ENCODE data around the gene POR. TPM values are rescaled to one million over a fixed set of nuclear protein-coding genes. Genes with fewer than 3 reads are reported as not detected.
A peak's percentile ranks its signal among the peaks of the same experiment; 100 is the strongest.
"Not testable (repeated sequence)": the region's sequence is repeated elsewhere in the genome, so short reads cannot be mapped to it uniquely, and the experiment has no call there.

POR gene
- polyA plus RNA-seq, 6 donors from 2014 or later = 7.6 to 50.0 (median 35.4) TPM

- Mint-ChIP-seq H3K36me3 (peaks cover 0 to 14% of the 10 kb centered on the region in 2 donors), H3K9me3 (no peaks in the 10 kb centered on the region), H3K27ac (peak overlapping the region in 5 of 6 donors; percentile 40 to 92 (median 82)), H3K4me3 (peak overlapping the region in 3 of 8 donors; percentile 23 to 72 (median 53)), H3K27me3 (no peaks in the 10 kb centered on the region), H3K4me1 (peaks cover 27 to 40% (median 37%) of the 10 kb centered on the region in 3 donors)
- ATAC-seq (ENCODE audit: low read depth in 2 of 2) (no peak), DNase-seq (no peak)
Observed at GRCh38 chr7:76009672-76010600, 95.0 kb downstream of the POR start.

GRCh38 chr7:76011442-76011861 lies 96.5 kb downstream of the POR start:
- Mint-ChIP-seq H3K27me3 (no peaks in the 10 kb centered on the region), H3K4me1 (peaks cover 27 to 40% (median 37%) of the 10 kb centered on the region in 3 donors), H3K4me3 (peak overlapping the region in 3 of 8 donors; percentile 10 to 33 (median 17)), H3K36me3 (peaks cover 0 to 8% of the 10 kb centered on the region in 2 donors), H3K9me3 (no peaks in the 10 kb centered on the region), H3K27ac (peak overlapping the region; percentile 4 to 73 (median 43))
- peak; percentile 64 to 69 for ATAC-seq (ENCODE audit: low read depth in 2 of 2)
- DNase-seq = no peak

GRCh38 chr7:76016191-76016947 lies 101.4 kb downstream of the POR start:
- H3K36me3 Mint-ChIP-seq = peaks cover 9 to 18% of the 10 kb centered on the region in 2 donors
- no peak overlapping the region for H3K27ac Mint-ChIP-seq
- DNase-seq = no peak
- no peaks in the 10 kb centered on the region for H3K9me3 Mint-ChIP-seq
- H3K4me3 Mint-ChIP-seq = no peak overlapping the region
- peaks cover 7 to 14% (median 8%) of the 10 kb centered on the region in 3 donors for H3K4me1 Mint-ChIP-seq
- H3K27me3 Mint-ChIP-seq = no peaks in the 10 kb centered on the region
- ATAC-seq (ENCODE audit: low read depth in 2 of 2) = no peak

GRCh38 chr7:76018520-76018919 lies 103.6 kb downstream of the POR start:
- ATAC-seq (ENCODE audit: low read depth in 2 of 2); DNase-seq; H3K9me3 Mint-ChIP-seq; H3K27ac Mint-ChIP-seq; H3K27me3 Mint-ChIP-seq; H3K4me3 Mint-ChIP-seq: not testable (repeated sequence)
- H3K36me3 Mint-ChIP-seq = peaks cover 18 to 19% of the 10 kb centered on the region in 2 donors
- H3K4me1 Mint-ChIP-seq = peaks cover 7 to 12% (median 8%) of the 10 kb centered on the region in 3 donors

- Mint-ChIP-seq H3K4me3 (peak overlapping the region in 1 of 8 donors; percentile 15), H3K27me3 (no peaks in the 10 kb centered on the region), H3K4me1 (peaks cover 8 to 12% (median 10%) of the 10 kb centered on the region in 3 donors), H3K36me3 (peaks cover 16 to 18% of the 10 kb centered on the region in 2 donors), H3K9me3 (no peaks in the 10 kb centered on the region), H3K27ac (no peak overlapping the region)
- ATAC-seq (ENCODE audit: low read depth in 2 of 2) (no peak), DNase-seq (peak; percentile 37)
Observed at GRCh38 chr7:76020031-76020714, 105.2 kb downstream of the POR start.

GRCh38 chr7:76022026-76022780 lies 107.2 kb downstream of the POR start:
- Mint-ChIP-seq H3K27me3 (no peaks in the 10 kb centered on the region), H3K27ac (peak overlapping the region in 3 of 6 donors; percentile 24 to 69 (median 55)), H3K4me3 (peak overlapping the region in 3 of 8 donors; percentile 4 to 51 (median 33)), H3K36me3 (peaks cover 21 to 24% of the 10 kb centered on the region in 2 donors), H3K9me3 (no peaks in the 10 kb centered on the region), H3K4me1 (peaks cover 8 to 12% (median 10%) of the 10 kb centered on the region in 3 donors)
- ATAC-seq (ENCODE audit: low read depth in 2 of 2) (no peak), DNase-seq (no peak)

- Mint-ChIP-seq H3K36me3 (peaks cover 19 to 20% of the 10 kb centered on the region in 2 donors), H3K27ac (peak overlapping the region in 4 of 6 donors; percentile 30 to 86 (median 63)), H3K4me3 (peak overlapping the region in 1 of 8 donors; percentile 51), H3K4me1 (peaks cover 8 to 12% (median 10%) of the 10 kb centered on the region in 3 donors), H3K9me3 (no peaks in the 10 kb centered on the region), H3K27me3 (no peaks in the 10 kb centered on the region)
- ATAC-seq (ENCODE audit: low read depth in 2 of 2) = no peak
- DNase-seq = no peak
Observed at GRCh38 chr7:76023002-76023401, 108.0 kb downstream of the POR start.

GRCh38 chr7:76029682-76030081 lies 114.7 kb downstream of the POR start:
- not testable (repeated sequence) for H3K27me3 Mint-ChIP-seq; H3K9me3 Mint-ChIP-seq; H3K4me1 Mint-ChIP-seq; H3K27ac Mint-ChIP-seq; ATAC-seq (ENCODE audit: low read depth in 2 of 2); DNase-seq; H3K4me3 Mint-ChIP-seq
- H3K36me3 Mint-ChIP-seq = peaks cover 4 to 12% of the 10 kb centered on the region in 2 donors

GRCh38 chr7:76031964-76032363 lies 117.0 kb downstream of the POR start:
- Mint-ChIP-seq H3K36me3 (peaks cover 0 to 4% of the 10 kb centered on the region in 2 donors), H3K4me3 (no peak overlapping the region), H3K4me1 (peaks cover 0 to 9% (median 9%) of the 10 kb centered on the region in 3 donors), H3K27ac (no peak overlapping the region), H3K9me3 (peaks cover 0 to 4% (median 0%) of the 10 kb centered on the region in 7 donors), H3K27me3 (no peaks in the 10 kb centered on the region)
- DNase-seq = no peak
- no peak for ATAC-seq (ENCODE audit: low read depth in 2 of 2)

Other genes starting within 250 kb of the POR start
- gene HIP1, start 176.2 kb upstream of the POR start, polyA plus RNA-seq (ENCODE audit: low read depth in 6 of 6) = 1 to 10 TPM; 2.5 to 7.8 (median 4.3) TPM
- not detected for gene CCL26, start 142.9 kb upstream of the POR start, polyA plus RNA-seq (ENCODE audit: low read depth in 6 of 6)
- not detected for gene CCL24, start 101.3 kb upstream of the POR start, polyA plus RNA-seq (ENCODE audit: low read depth in 6 of 6)
- gene RHBDD2, start 36.1 kb upstream of the POR start, polyA plus RNA-seq (ENCODE audit: low read depth in 6 of 6) = 10 to 100 TPM; 55.0 to 89.0 (median 66.9) TPM
- gene TMEM120A, start 79.4 kb downstream of the POR start, polyA plus RNA-seq (ENCODE audit: low read depth in 6 of 6) = 10 to 100 TPM; 31.7 to 37.2 (median 35.2) TPM
- gene STYXL1, start 132.8 kb downstream of the POR start, polyA plus RNA-seq (ENCODE audit: low read depth in 6 of 6) = 10 to 100 TPM; 61.3 to 89.8 (median 65.3) TPM
- 100 to 1,000 TPM; 128 to 211 (median 147) TPM for gene MDH2, start 133.0 kb downstream of the POR start, polyA plus RNA-seq (ENCODE audit: low read depth in 6 of 6)